HG02759 (cell line): Measurements from ENCODE around the gene ZNF653.
A peak's percentile ranks its signal among the peaks of the same experiment; 100 is the strongest.

Experiments
- ATAC-seq: cut with Tn5 transposase; IDR thresholded peaks from one replicate; pipeline ENCODE4 v1.9.1; 2021; ENCODE audit warnings: mild to moderate bottlenecking, moderate library complexity; ENCODE audit not compliant: unreplicated experiment

The ZNF653 gene

GRCh38 chr19:11528551-11529341 lies 23.1 kb upstream of the ZNF653 start, which contains the start of gene ECSIT:
TSS of gene ECSIT (minus strand) at chr19:11529134. CDS start at chr19:11519170, 9,964 bp downstream.
- peak; percentile 95 for ATAC-seq

- ATAC-seq: no peak
Observed at GRCh38 chr19:11519138-11519537, 13.5 kb upstream of the ZNF653 start.

- no peak for ATAC-seq
Observed at GRCh38 chr19:11513946-11514345, 8.3 kb upstream of the ZNF653 start.

- ATAC-seq: no peak
Observed at GRCh38 chr19:11510444-11510843, 4.8 kb upstream of the ZNF653 start.

- ATAC-seq: no peak
Observed at GRCh38 chr19:11507370-11508078, 1.9 kb upstream of the ZNF653 start.

GRCh38 chr19:11506967-11507366 lies 1.3 kb upstream of the ZNF653 start:
- ATAC-seq: no peak

GRCh38 chr19:11506101-11506555 lies 489 bp upstream of the ZNF653 start:
- peak; percentile 25 for ATAC-seq

- peak; percentile 87 for ATAC-seq
Observed at GRCh38 chr19:11505032-11505503, 571 bp downstream of the ZNF653 start.

GRCh38 chr19:11504502-11505031 lies 1.1 kb downstream of the ZNF653 start:
- ATAC-seq: no peak

GRCh38 chr19:11499890-11500420 lies 5.7 kb downstream of the ZNF653 start:
- ATAC-seq: no peak

GRCh38 chr19:11499220-11499726 lies 6.4 kb downstream of the ZNF653 start:
- ATAC-seq: no peak

- no peak for ATAC-seq
Observed at GRCh38 chr19:11496391-11497163, 9.1 kb downstream of the ZNF653 start.

GRCh38 chr19:11495885-11496284 lies 9.8 kb downstream of the ZNF653 start:
- no peak for ATAC-seq

- ATAC-seq: no peak
Observed at GRCh38 chr19:11495481-11495880, 10.2 kb downstream of the ZNF653 start.

- ATAC-seq: no peak
Observed at GRCh38 chr19:11494634-11495285, 10.9 kb downstream of the ZNF653 start.

- ATAC-seq: no peak
Observed at GRCh38 chr19:11489378-11489777, 16.3 kb downstream of the ZNF653 start.

GRCh38 chr19:11486661-11487503 lies 18.8 kb downstream of the ZNF653 start:
- ATAC-seq: no peak

GRCh38 chr19:11485245-11485837 lies 20.3 kb downstream of the ZNF653 start:
- ATAC-seq: no peak
